Mesenchymal stem cell (in vitro differentiated cells and primary cell): ENCODE results near the gene TTC39A.
A peak's percentile ranks its signal among the peaks of the same experiment; 100 is the strongest.

Experiments
- DNase-seq: peaks from one replicate; pipeline ENCODE4 v3.0.0-alpha.2; 2013
- H2AFZ ChIP-seq: one replicate; pipeline ENCODE4 v1.6.1; 2013; ENCODE audit warnings: low read depth, mild to moderate bottlenecking, control low read depth, inconsistent platforms, low read length, moderate library complexity
- H2AK5ac ChIP-seq: 2 replicates; pipeline ENCODE4 v1.6.1; 2013; ENCODE audit warnings: low read length, moderate library complexity, mild to moderate bottlenecking, inconsistent platforms; ENCODE audit not compliant: severe bottlenecking
- H2BK120ac ChIP-seq: one replicate; pipeline ENCODE4 v1.6.1; 2013; ENCODE audit warnings: low read depth, mild to moderate bottlenecking, inconsistent platforms, low read length, moderate library complexity
- H2BK12ac ChIP-seq, 2 experiments: one replicate each; pipeline ENCODE4 v1.6.1; 2013; ENCODE audit warnings: inconsistent platforms in 2 of 2, low read length in 2 of 2, mild to moderate bottlenecking in 2 of 2, moderate library complexity in 2 of 2, control low read depth in 1 of 2
- H2BK15ac ChIP-seq: one replicate; pipeline ENCODE4 v1.6.1; 2013; ENCODE audit warnings: mild to moderate bottlenecking, low read depth, inconsistent platforms; ENCODE audit not compliant: poor library complexity, severe bottlenecking
- H2BK5ac ChIP-seq: 2 replicates; pipeline ENCODE4 v1.6.1; 2013; ENCODE audit warnings: low read depth, mild to moderate bottlenecking, low read length, control low read depth, inconsistent platforms; ENCODE audit not compliant: poor library complexity, severe bottlenecking
- H3K14ac ChIP-seq, 2 experiments: one replicate each; pipeline ENCODE4 v1.6.1; 2013; ENCODE audit warnings: inconsistent platforms in 2 of 2, low read length in 2 of 2, control low read depth in 1 of 2, mild to moderate bottlenecking in 1 of 2, moderate library complexity in 1 of 2
- H3K18ac ChIP-seq, 2 experiments: one replicate each; pipeline ENCODE4 v1.6.1; 2013; ENCODE audit warnings: inconsistent platforms in 2 of 2, low read length in 2 of 2, control low read depth in 1 of 2, low read depth in 1 of 2, mild to moderate bottlenecking in 1 of 2
- H3K23ac ChIP-seq, 2 experiments: one replicate each; pipeline ENCODE4 v1.6.1; 2013; ENCODE audit warnings: inconsistent platforms in 2 of 2, low read length in 2 of 2, mild to moderate bottlenecking in 2 of 2, moderate library complexity in 2 of 2, control low read depth in 1 of 2
- H3K27ac ChIP-seq: 2 replicates; pipeline ENCODE4 v1.5.1; 2013; ENCODE audit warnings: mild to moderate bottlenecking, moderate library complexity, low read length, control low read depth, inconsistent platforms; ENCODE audit not compliant: poor library complexity, severe bottlenecking
- H3K27me3 ChIP-seq, 2 experiments: 2 replicates each; pipeline versions ENCODE4 v1.6.1 to v1.7.0; 2013; ENCODE audit warnings: low read length in 2 of 2, mild to moderate bottlenecking in 2 of 2, moderate library complexity in 2 of 2, control low read depth in 1 of 2, inconsistent platforms in 1 of 2; ENCODE audit not compliant: control insufficient read depth in 1 of 2, insufficient read depth in 1 of 2
- H3K36me3 ChIP-seq, 2 experiments: 2 replicates each; pipeline versions ENCODE4 v1.6.1 to v1.7.0; 2013; ENCODE audit warnings: low read length in 2 of 2, control low read depth in 1 of 2, inconsistent platforms in 1 of 2, low read depth in 1 of 2, mild to moderate bottlenecking in 1 of 2; ENCODE audit not compliant: insufficient read depth in 2 of 2, control insufficient read depth in 1 of 2
- H3K4ac ChIP-seq, 2 experiments: one replicate each; pipeline ENCODE4 v1.6.1; 2013; ENCODE audit warnings: inconsistent platforms in 2 of 2, low read length in 2 of 2, mild to moderate bottlenecking in 2 of 2, moderate library complexity in 2 of 2, control low read depth in 1 of 2, low read depth in 1 of 2
- H3K4me1 ChIP-seq: 2 replicates; pipeline ENCODE4 v1.6.1; 2013; ENCODE audit warnings: low read depth, low read length, control low read depth; ENCODE audit not compliant: control insufficient read depth, insufficient read depth
- H3K4me2 ChIP-seq: 2 replicates; pipeline ENCODE4 v1.6.1; 2013; ENCODE audit warnings: low read length, mild to moderate bottlenecking, inconsistent platforms; ENCODE audit not compliant: poor library complexity, severe bottlenecking
- H3K4me3 ChIP-seq, 2 experiments: 2 replicates each; pipeline versions ENCODE4 v1.5.1 to v1.7.0; 2013; ENCODE audit warnings: low read length in 2 of 2, mild to moderate bottlenecking in 2 of 2, control low read depth in 1 of 2, low read depth in 1 of 2; ENCODE audit not compliant: insufficient read depth in 1 of 2
- H3K79me1 ChIP-seq: replicated peaks from 2 replicates; pipeline ENCODE4 v1.6.1; 2013; ENCODE audit warnings: mild to moderate bottlenecking, control low read depth, low read length, inconsistent platforms; ENCODE audit not compliant: poor library complexity, severe bottlenecking
- H3K9ac ChIP-seq: 2 replicates; pipeline ENCODE4 v1.7.0; 2013; ENCODE audit warnings: mild to moderate bottlenecking, low read length, moderate library complexity
- H3K9me3 ChIP-seq: 2 replicates; pipeline ENCODE4 v1.7.0; 2013; ENCODE audit warnings: mild to moderate bottlenecking, low read length; ENCODE audit not compliant: control insufficient read depth
- H4K8ac ChIP-seq: one replicate; pipeline ENCODE4 v1.6.1; 2013; ENCODE audit warnings: inconsistent platforms, mild to moderate bottlenecking, low read length, moderate library complexity
- H4K91ac ChIP-seq: one replicate; pipeline ENCODE4 v1.6.1; 2013; ENCODE audit warnings: mild to moderate bottlenecking, low read length, inconsistent platforms
- WGBS: methylation state at CpG from one replicate; pipeline ENCODE4 v1.1.7; 2013; ENCODE audit warnings: mixed read lengths; 5-methylcytosine and 5-hydroxymethylcytosine counted together

TTC39A gene

GRCh38 chr1:51314974-51315373, 15.4 kb downstream of the TTC39A start:
- Histone ChIP-seq H2BK15ac (no peak overlapping the region), H3K4me1 (peaks cover 51% of the 10 kb centered on the region), H4K91ac (no peak overlapping the region), H3K27me3 (no peaks in the 10 kb centered on the region), H3K9me3 (no peaks in the 10 kb centered on the region), H3K79me1 (no peaks in the 10 kb centered on the region), H2BK5ac (peak overlapping the region; percentile 63), H2AFZ (no peak overlapping the region), H3K36me3 (no peaks in the 10 kb centered on the region), H3K14ac (no peak overlapping the region), H2BK12ac (peak overlapping the region; percentile 18 to 24), H3K18ac (peak overlapping the region in 1 of 2 experiments; percentile 74), H3K23ac (no peak overlapping the region), H3K4ac (peak overlapping the region in 1 of 2 experiments; percentile 44), H4K8ac (peak overlapping the region; percentile 94), H3K4me2 (no peak overlapping the region), H3K4me3 (no peak overlapping the region), H3K27ac (peak overlapping the region; percentile 93), H2AK5ac (peak overlapping the region; percentile 98), H2BK120ac (no peak overlapping the region), H3K9ac (no peak overlapping the region)
- 92% methylated on average over 3 of the region's 3 CpGs for WGBS
- DNase-seq = no peak

GRCh38 chr1:51313961-51314777, 16.2 kb downstream of the TTC39A start:
- DNase-seq = peak; percentile 81
- Histone ChIP-seq H3K36me3 (no peaks in the 10 kb centered on the region), H3K9ac (peak overlapping the region; percentile 72), H3K79me1 (no peaks in the 10 kb centered on the region), H4K8ac (peak overlapping the region; percentile 94), H2AK5ac (peak overlapping the region; percentile 98), H2BK15ac (peak overlapping the region; percentile 5), H3K27me3 (no peaks in the 10 kb centered on the region), H2BK120ac (peak overlapping the region; percentile 54), H4K91ac (peak overlapping the region; percentile 83), H2BK5ac (peak overlapping the region; percentile 63), H2AFZ (peak overlapping the region; percentile 57), H3K4me1 (peaks cover 51% of the 10 kb centered on the region), H3K14ac (peak overlapping the region in 1 of 2 experiments; percentile 68), H3K18ac (peak overlapping the region; percentile 74 to 79), H3K4me2 (peak overlapping the region; percentile 1), H3K9me3 (no peaks in the 10 kb centered on the region), H2BK12ac (peak overlapping the region; percentile 61 to 82), H3K4ac (peak overlapping the region; percentile 52 to 81), H3K4me3 (no peak overlapping the region), H3K23ac (peak overlapping the region in 1 of 2 experiments; percentile 14), H3K27ac (peak overlapping the region; percentile 93)
- 65% methylated on average over 11 of the region's 12 CpGs for WGBS

- Histone ChIP-seq H3K4me3 (no peak overlapping the region), H3K9ac (peak overlapping the region; percentile 72), H3K36me3 (no peaks in the 10 kb centered on the region), H2BK5ac (no peak overlapping the region), H3K4me2 (no peak overlapping the region), H2AK5ac (peak overlapping the region; percentile 12), H3K27ac (no peak overlapping the region), H3K4me1 (peaks cover 51% of the 10 kb centered on the region), H3K79me1 (no peaks in the 10 kb centered on the region), H3K14ac (no peak overlapping the region), H4K91ac (no peak overlapping the region), H3K27me3 (no peaks in the 10 kb centered on the region), H2BK12ac (peak overlapping the region in 1 of 2 experiments; percentile 67), H2BK120ac (no peak overlapping the region), H3K18ac (peak overlapping the region in 1 of 2 experiments; percentile 1), H3K23ac (no peak overlapping the region), H2AFZ (peak overlapping the region; percentile 20), H2BK15ac (peak overlapping the region; percentile 35), H3K9me3 (no peaks in the 10 kb centered on the region), H3K4ac (peak overlapping the region in 1 of 2 experiments; percentile 83), H4K8ac (peak overlapping the region; percentile 47)
- WGBS = 94% methylated on average over 5 of the region's 5 CpGs
- DNase-seq = no peak
Measured at GRCh38 chr1:51313268-51313852, 17.0 kb downstream of the TTC39A start.

- Histone ChIP-seq H3K4me1 (peaks cover 46% of the 10 kb centered on the region), H2AFZ (no peak overlapping the region), H3K14ac (no peak overlapping the region), H3K27me3 (no peaks in the 10 kb centered on the region), H2BK12ac (no peak overlapping the region), H3K79me1 (no peaks in the 10 kb centered on the region), H3K27ac (no peak overlapping the region), H3K36me3 (no peaks in the 10 kb centered on the region), H2BK120ac (no peak overlapping the region), H3K18ac (no peak overlapping the region), H3K4me3 (no peak overlapping the region), H2BK5ac (no peak overlapping the region), H3K9me3 (no peaks in the 10 kb centered on the region), H3K4ac (no peak overlapping the region), H4K8ac (no peak overlapping the region), H3K23ac (no peak overlapping the region), H2AK5ac (peak overlapping the region; percentile 33), H2BK15ac (no peak overlapping the region), H3K4me2 (no peak overlapping the region), H3K9ac (no peak overlapping the region), H4K91ac (no peak overlapping the region)
- 81% methylated on average over 4 of the region's 4 CpGs for WGBS
- no peak for DNase-seq
Measured at GRCh38 chr1:51312718-51313117, 17.6 kb downstream of the TTC39A start.
